NCI-H1417 (cell line): ENCODE measurements around the gene PTPRA.
"Not testable (repeated sequence)": the region's sequence is repeated elsewhere in the genome, so short reads cannot be mapped to it uniquely, and the experiment has no call there.

Experiments
- DNase-seq, 3 experiments: peaks; one replicate each; lab custom pipeline; 2025; lab: John Stamatoyannopoulos, UW

The PTPRA gene

GRCh38 chr20:3043322-3043721 lies 170.0 kb downstream of the PTPRA start, which contains the start of gene GNRH2:
GNRH2 (plus strand) TSS chr20:3043622; CDS start chr20:3044415, 793 bp downstream.
- DNase-seq = no peak

DNA sequence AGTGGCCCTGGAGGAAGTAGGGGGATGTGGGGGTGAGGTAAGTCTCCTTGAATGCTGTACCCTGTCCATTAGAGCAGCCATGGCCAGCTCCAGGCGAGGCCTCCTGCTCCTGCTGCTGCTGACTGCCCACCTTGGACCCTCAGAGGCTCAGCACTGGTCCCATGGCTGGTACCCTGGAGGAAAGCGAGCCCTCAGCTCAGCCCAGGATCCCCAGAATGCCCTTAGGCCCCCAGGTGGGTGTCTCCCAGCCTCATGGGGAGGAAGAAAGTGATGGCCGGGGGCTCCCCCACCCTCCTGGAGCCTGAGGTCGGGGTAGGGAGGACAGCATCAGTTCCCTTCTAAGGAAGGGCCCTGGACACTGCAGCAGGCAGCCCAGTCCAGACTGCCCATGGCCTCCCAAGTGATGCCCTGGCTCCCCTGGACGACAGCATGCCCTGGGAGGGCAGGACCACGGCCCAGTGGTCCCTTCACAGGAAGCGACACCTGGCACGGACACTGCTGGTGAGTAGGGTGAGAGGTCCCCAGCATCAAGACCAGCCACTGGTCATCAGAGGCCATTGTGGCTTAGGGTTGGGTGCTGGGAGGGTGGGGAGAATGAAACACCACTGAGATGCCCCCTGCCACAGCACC lies 171.2 kb downstream of the PTPRA start:
- no peak for DNase-seq

DNA sequence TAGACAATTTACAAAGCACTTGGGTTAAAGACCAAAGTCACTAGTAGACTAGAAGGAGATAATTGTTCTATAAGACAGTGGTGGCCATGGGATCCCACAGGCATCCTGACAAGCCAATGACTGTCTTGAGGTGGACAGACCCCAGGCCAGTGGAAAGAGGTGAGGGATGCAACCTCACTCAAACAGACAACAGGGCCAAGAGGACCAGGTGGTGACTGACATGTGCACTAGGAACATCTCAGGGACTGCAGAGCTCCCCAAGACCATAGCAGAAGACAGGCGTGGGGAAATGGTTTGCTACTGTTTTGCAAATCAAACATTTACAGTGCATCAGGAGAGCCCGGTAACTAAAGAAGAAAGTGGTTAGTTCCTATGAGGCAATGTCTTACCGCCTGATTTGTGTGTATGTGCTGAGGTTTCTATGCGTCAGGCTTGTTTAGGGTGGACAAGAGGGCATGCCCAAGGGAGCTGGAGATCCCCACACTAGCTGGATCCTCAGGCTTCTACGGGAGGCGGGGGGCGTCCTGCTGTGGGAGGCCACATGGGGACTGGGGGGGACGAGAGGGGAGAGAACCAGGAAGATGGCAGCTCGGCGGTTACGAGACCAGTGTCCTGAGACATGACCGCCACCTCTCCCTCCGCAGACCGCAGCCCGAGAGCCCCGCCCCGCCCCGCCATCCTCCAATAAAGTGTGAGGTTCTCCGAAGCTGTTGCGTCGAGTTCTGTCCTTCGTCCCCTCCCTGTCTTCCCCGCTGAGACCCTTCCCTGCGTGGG lies 171.9 kb downstream of the PTPRA start:
- DNase-seq = peak in 2 of 3 experiments; percentile 83 to 98

DNA sequence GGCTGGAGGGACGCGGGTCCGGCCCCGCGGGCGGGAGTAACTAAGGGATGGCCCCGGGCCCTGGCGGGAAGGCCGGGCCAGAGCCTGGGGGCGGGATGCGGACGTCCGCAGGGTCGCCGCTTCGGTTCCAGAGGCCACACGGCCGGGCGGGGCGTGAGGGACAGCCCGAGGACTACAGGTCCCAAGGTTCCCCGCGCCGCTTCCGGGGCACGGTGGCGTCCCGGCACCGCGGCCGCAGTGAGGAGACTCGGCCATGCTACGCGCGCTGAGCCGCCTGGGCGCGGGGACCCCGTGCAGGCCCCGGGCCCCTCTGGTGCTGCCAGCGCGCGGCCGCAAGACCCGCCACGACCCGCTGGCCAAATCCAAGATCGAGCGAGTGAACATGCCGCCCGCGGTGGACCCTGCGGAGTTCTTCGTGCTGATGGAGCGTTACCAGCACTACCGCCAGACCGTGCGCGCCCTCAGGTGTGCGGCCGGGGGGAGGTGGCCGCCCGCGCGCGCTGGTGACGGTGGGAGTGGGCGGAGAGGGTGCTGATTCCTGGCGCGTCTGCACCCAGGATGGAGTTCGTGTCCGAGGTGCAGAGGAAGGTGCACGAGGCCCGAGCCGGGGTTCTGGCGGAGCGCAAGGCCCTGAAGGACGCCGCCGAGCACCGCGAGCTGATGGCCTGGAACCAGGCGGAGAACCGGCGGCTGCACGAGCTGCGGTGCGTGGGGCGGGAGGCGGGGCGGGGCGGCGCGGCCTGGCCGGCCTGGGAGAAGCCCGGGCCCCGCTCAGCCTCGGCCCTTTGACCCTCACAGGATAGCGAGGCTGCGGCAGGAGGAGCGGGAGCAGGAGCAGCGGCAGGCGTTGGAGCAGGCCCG lies 172.8 kb downstream of the PTPRA start, which contains the start of gene MRPS26:
Gene MRPS26, plus strand, starts transcription at position 237 of the 861 bp plus-strand sequence. Its CDS starts 17 bp downstream, at position 254.
- peak; percentile 90 to 98 (median 98) for DNase-seq

GRCh38 chr20:3046677-3047462 lies 173.6 kb downstream of the PTPRA start:
- peak; percentile 85 to 89 (median 87) for DNase-seq

DNA sequence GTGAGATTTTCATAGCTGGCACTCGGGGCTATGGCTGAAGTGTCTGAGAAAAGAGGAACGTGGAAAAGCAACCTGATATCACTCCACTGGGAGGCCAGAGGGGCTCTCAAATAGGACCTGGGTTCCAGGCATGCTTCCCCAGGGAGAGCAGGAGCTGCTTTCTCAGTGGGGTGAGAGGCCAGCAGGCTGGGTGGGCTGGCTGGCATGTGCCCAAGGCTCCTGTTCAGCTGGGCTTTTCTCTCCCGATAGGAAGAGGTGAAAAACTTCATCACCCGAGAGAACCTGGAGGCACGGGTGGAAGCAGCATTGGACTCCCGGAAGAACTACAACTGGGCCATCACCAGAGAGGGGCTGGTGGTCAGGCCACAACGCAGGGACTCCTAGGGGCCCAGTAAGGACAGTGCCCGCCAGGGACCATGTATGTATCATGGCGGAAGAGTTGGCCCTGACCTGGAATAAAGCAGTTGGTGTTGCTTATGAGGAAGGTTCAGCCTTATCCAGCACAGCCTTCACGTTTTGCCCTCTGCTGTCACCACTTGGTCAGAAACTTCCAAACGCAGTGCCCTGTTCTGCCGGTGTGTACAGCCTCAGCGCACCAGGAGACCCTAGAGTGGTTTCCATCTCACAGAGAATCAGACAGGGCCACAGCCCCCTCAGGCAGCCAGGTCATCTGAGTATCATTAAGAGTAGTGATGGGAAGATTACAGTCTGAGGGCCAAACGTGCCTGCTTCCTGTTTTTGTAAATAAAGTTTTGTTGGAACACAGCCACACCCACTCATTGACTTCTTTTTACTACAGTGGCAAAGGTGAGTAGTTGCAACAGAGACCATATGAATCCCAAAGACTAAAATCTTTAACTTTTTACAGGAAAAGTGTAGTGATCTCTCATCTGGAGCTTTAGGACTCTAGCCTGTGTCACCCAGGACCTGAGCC lies 174.5 kb downstream of the PTPRA start:
- DNase-seq = no peak

GRCh38 chr20:3051385-3052019 lies 178.2 kb downstream of the PTPRA start:
- no peak for DNase-seq

GRCh38 chr20:3059489-3059888 lies 186.2 kb downstream of the PTPRA start:
- DNase-seq = no peak

DNA sequence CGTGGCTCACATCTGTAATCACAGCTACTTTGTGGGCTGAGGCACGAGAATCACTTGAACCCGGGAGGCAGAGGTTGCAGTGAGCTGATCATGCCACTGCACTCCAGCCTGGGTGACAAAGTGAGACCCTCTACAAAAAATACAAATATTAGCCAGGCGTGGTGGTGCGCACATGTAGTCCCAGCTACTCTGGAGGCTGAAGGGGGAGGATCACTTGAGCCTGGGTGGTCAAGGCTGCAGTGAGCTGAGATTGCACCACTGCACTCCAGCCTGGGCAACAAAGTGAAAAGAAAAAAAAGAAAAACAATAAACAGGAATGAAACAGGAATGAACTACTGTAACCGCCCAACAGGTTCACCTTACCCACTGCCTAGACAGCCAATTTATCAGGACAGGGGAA lies 190.8 kb downstream of the PTPRA start:
- not testable (repeated sequence) for DNase-seq

DNA sequence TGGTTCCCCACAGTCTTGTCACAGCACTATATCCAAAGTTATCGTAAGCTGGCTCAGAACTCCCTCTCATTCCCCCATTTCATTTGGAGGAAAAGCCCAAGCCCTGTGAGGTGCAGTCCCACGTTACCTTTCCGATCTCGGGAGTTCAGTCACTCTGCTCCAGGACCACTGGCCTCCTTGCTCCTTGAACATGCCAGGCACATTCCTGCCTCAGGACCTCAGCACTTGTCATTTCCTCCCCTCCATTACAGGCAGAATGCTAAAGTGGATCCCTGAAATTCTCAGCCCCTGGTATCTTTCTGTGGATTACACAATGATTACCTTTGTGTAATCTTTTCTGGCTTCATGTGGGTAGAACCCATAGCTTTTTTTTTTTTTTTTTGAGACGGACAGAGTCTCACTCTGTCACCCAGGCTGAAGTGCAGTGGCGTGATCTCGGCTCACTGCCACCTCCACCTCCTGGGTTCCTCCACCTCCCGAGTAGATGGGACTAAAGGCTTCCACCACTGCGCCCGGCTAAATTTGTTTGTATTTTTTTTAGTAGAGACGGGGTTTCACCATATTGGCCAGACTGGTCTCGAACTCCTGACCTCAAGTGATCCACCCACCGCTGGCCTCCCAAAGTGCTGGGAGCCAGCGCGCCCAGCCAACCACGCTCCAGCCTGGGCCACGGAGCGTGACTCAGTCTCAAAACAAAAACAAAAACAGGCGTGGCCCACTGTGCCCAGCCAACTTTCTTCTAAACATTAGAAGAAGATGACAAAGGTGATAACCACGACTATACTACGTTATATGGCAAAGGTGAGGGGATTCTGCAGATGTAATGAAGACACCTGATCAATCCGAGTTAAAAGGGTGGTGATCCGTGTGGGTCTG lies 194.1 kb downstream of the PTPRA start:
- DNase-seq = no peak

DNA sequence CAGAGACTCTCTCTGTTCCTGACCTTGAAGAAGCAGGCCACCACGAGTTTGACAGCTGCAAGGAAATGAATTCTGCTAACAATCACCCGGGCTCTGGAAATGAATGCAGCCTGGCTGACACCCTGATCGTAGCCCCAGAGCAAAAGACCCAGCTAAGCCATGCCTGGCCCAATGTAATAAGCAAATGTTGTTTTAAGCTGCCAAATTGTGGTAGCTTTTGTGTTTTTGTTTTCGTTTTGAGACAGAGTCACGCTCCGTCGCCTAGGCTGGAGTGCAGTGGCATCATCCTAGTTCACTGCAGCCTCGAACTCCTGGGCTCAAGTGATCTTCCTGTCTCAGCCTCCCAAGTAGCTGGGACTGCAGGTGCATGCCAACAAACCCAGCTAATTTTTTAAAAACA lies 194.8 kb downstream of the PTPRA start:
- DNase-seq = no peak

DNA sequence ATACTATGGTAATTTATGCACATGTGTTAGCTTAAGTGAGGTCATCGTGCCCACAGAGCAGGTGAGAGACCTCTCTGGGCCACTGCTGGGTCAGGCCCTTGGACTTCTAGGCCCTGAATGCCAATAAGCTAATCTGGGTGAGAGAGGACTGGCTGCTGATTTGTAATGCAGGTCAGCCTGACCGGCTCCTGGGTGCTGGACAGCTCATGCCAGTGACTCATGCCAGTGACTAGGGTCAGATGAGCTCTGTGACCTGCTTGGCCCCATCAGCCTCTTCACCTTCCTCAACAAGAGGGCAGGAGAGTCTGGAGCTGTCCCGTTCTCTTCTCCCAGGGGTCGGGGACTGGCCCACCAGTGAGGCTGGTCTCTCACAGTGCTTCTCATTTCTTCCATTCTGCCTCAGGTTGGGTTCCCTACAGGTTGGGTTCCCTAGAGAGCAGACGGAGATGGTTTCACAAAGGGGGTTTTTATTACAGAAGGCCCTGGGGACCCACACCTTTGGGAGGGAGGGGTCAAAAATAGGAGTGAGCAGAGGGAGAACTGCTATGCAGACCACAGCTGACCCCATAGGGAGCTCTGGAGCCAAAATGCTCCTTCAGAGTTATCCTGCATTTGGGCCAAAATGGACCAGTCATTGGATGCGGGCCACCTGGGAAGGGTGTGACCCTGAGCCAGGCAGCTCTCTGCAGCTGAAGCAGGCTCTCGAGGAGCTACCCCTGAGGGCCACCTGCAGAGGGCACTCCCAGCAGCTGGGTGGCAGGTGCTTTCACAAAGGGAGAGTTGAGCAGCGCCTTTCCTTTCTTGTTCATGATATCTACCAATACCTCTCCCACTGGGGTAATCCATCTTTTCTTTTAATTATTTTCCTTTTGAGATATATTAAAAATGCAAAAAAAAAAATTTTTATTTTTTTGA lies 196.0 kb downstream of the PTPRA start:
- DNase-seq = peak; percentile 24 to 60 (median 56)

GRCh38 chr20:3070725-3071124 lies 197.4 kb downstream of the PTPRA start:
- DNase-seq = no peak

- no peak for DNase-seq
Measured at GRCh38 chr20:3071266-3071609, 198.0 kb downstream of the PTPRA start.

DNA sequence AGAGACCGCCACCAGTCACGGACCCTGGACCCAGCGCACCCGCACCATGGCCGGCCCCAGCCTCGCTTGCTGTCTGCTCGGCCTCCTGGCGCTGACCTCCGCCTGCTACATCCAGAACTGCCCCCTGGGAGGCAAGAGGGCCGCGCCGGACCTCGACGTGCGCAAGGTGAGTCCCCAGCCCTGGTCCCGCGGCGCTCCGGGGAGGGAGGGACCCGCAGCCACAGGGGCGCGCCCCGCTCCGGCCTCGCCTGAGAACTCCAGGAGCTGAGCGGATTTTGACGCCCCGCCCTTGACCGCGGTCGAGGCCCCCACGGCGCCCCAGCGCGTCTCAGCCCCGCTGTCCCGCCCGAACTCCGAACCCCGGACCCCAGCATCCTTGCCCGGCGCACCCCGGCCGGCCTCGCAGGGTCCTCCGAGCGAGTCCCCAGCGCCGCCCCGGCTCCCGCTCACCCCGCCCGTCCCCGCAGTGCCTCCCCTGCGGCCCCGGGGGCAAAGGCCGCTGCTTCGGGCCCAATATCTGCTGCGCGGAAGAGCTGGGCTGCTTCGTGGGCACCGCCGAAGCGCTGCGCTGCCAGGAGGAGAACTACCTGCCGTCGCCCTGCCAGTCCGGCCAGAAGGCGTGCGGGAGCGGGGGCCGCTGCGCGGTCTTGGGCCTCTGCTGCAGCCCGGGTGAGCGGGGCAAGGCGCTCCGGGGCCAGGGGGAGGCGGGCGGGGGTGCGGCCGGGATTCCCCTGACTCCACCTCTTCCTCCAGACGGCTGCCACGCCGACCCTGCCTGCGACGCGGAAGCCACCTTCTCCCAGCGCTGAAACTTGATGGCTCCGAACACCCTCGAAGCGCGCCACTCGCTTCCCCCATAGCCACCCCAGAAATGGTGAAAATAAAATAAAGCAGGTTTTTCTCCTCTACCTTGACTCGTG lies 198.6 kb downstream of the PTPRA start, which contains the start of gene OXT:
Gene OXT, plus strand, starts transcription at position 11 of the 920 bp plus-strand sequence. Its CDS starts 36 bp downstream, at position 47.
- peak in 2 of 3 experiments; percentile 22 to 40 for DNase-seq

GRCh38 chr20:3072530-3073250 lies 199.4 kb downstream of the PTPRA start:
- DNase-seq = no peak
